ENCODE data around the gene DDIT3.

DNA sequence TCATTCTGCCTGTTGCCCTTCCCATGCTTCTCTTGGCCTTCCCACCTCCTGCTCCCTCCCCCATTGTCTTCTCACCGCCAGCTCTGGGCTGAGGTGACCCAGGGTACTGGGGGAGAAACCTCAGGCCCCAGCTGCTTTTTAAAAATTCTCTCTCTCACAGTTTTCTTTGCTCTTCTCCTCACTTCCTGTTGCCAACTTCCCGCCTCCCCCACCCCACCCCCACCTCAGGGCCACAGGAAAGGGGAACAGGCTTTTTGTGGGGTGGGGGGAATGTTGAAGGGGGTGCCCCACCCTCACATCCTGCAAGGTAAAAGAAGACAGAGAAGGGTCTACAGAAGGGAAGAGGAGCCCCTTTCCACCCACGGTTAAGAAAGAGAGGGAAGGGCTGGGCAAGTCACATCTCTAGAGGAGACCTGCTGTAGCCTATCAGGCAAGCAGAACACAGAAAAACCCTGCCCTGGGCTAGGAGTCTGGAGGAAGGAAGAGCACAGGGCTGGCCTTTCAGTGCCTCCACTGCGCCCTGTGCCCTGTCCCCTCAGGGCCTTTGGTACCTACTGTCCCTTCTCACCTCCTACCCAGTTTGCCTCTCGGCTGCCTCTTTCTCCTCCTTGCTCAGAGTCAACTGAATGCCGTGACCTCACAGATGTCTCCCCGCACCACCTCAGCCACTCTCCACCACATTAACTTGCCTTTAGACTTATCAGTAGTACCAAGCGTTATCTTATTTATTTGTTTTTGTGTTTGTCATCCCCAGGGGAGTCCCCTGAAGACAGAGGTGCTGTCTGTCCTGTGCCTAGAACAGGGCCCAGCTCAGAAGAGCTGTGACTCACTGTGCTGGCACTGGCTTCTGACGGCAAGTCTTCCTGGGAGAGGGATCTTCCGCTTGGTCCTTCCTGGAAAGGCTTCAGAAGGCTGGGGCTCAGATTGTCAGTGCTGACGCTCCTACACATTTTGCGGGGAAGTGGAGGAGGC is 42.3 kb downstream of the DDIT3 start:
- TF ChIP-seq, protein P1, sequence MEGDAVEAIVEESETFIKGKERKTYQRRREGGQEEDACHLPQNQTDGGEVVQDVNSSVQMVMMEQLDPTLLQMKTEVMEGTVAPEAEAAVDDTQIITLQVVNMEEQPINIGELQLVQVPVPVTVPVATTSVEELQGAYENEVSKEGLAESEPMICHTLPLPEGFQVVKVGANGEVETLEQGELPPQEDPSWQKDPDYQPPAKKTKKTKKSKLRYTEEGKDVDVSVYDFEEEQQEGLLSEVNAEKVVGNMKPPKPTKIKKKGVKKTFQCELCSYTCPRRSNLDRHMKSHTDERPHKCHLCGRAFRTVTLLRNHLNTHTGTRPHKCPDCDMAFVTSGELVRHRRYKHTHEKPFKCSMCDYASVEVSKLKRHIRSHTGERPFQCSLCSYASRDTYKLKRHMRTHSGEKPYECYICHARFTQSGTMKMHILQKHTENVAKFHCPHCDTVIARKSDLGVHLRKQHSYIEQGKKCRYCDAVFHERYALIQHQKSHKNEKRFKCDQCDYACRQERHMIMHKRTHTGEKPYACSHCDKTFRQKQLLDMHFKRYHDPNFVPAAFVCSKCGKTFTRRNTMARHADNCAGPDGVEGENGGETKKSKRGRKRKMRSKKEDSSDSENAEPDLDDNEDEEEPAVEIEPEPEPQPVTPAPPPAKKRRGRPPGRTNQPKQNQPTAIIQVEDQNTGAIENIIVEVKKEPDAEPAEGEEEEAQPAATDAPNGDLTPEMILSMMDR (IDR thresholded peaks at IDR 0.05; ENCODE audit: low read depth, low read length, missing input control): no peak
- TF ChIP-seq GABPA (IDR thresholded peaks at IDR 0.05 in 1 of 2, conservative IDR thresholded peaks at IDR 0.05 in 1 of 2) (no peak), FOXA1 (IDR thresholded peaks at IDR 0.05) (no peak), YY1 (IDR thresholded peaks at IDR 0.05) (no peak), RAD21 (IDR thresholded peaks at IDR 0.05) (no peak)
- TF ChIP-seq, protein P2, sequence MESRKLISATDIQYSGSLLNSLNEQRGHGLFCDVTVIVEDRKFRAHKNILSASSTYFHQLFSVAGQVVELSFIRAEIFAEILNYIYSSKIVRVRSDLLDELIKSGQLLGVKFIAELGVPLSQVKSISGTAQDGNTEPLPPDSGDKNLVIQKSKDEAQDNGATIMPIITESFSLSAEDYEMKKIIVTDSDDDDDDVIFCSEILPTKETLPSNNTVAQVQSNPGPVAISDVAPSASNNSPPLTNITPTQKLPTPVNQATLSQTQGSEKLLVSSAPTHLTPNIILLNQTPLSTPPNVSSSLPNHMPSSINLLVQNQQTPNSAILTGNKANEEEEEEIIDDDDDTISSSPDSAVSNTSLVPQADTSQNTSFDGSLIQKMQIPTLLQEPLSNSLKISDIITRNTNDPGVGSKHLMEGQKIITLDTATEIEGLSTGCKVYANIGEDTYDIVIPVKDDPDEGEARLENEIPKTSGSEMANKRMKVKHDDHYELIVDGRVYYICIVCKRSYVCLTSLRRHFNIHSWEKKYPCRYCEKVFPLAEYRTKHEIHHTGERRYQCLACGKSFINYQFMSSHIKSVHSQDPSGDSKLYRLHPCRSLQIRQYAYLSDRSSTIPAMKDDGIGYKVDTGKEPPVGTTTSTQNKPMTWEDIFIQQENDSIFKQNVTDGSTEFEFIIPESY (IDR thresholded peaks at IDR 0.05): no peak
- TF ChIP-seq, protein P3, sequence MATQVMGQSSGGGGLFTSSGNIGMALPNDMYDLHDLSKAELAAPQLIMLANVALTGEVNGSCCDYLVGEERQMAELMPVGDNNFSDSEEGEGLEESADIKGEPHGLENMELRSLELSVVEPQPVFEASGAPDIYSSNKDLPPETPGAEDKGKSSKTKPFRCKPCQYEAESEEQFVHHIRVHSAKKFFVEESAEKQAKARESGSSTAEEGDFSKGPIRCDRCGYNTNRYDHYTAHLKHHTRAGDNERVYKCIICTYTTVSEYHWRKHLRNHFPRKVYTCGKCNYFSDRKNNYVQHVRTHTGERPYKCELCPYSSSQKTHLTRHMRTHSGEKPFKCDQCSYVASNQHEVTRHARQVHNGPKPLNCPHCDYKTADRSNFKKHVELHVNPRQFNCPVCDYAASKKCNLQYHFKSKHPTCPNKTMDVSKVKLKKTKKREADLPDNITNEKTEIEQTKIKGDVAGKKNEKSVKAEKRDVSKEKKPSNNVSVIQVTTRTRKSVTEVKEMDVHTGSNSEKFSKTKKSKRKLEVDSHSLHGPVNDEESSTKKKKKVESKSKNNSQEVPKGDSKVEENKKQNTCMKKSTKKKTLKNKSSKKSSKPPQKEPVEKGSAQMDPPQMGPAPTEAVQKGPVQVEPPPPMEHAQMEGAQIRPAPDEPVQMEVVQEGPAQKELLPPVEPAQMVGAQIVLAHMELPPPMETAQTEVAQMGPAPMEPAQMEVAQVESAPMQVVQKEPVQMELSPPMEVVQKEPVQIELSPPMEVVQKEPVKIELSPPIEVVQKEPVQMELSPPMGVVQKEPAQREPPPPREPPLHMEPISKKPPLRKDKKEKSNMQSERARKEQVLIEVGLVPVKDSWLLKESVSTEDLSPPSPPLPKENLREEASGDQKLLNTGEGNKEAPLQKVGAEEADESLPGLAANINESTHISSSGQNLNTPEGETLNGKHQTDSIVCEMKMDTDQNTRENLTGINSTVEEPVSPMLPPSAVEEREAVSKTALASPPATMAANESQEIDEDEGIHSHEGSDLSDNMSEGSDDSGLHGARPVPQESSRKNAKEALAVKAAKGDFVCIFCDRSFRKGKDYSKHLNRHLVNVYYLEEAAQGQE (IDR thresholded peaks at IDR 0.05): no peak
- TF ChIP-seq, protein P4, sequence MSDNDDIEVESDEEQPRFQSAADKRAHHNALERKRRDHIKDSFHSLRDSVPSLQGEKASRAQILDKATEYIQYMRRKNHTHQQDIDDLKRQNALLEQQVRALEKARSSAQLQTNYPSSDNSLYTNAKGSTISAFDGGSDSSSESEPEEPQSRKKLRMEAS (IDR thresholded peaks at IDR 0.05): no peak
